Hematopoietic multipotent progenitor cell treated with erythropoietin and hydrocortisone succinate and interleukin-3 and kit ligand, for 15 days (in vitro differentiated cells): ENCODE data around the gene RHBG.

Experiments used
- DNase-seq: peaks from one replicate; pipeline ENCODE4 v3.0.0-alpha.2; 2015; ENCODE audit warnings: low spot score

RHBG gene

DNA sequence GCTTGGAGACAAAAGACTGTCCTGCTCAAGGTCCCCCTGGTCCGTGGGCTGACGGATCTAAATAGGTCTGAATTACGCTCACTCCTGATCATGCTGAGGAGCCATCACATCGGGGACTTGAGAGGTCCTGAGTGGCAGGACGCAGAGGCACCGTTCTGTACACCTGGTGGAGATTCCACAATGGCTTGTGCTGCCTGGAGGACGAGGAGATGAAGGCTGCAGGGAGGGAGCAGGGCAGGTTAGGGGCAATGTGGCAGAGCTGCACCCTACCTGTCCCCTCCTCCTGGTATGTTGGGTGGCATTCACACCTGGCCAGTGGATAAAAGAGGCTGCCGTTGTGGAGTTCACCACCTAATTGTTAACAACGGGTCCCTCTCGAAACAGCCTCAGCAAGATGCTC is 38.7 kb downstream of the RHBG start:
- DNase-seq: no peak

- no peak for DNase-seq
These were observed 40.4 kb downstream of the RHBG start for GRCh38 chr1:156409439-156409838.

- DNase-seq: no peak
These were observed 41.2 kb downstream of the RHBG start for GRCh38 chr1:156410238-156410637.

DNA sequence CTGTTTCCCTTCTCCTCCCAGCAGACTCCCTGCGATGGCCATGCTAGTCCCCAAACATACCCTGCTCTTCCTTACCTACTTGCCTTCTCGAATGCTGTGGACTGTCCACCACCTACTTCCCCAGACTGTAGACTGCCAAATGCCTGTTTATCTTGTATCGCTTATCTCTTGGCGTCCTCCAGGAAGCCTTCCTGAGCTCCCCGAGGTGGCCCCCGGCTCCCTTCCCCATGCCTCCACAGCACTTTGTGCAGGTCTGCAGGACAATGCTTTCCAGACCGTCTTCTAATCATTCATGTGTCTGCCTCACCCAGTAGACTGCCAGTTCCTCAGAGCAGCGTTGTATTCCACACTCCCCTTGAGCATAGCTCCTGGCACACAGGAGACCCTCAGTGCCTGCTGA is 41.7 kb downstream of the RHBG start:
- no peak for DNase-seq

DNA sequence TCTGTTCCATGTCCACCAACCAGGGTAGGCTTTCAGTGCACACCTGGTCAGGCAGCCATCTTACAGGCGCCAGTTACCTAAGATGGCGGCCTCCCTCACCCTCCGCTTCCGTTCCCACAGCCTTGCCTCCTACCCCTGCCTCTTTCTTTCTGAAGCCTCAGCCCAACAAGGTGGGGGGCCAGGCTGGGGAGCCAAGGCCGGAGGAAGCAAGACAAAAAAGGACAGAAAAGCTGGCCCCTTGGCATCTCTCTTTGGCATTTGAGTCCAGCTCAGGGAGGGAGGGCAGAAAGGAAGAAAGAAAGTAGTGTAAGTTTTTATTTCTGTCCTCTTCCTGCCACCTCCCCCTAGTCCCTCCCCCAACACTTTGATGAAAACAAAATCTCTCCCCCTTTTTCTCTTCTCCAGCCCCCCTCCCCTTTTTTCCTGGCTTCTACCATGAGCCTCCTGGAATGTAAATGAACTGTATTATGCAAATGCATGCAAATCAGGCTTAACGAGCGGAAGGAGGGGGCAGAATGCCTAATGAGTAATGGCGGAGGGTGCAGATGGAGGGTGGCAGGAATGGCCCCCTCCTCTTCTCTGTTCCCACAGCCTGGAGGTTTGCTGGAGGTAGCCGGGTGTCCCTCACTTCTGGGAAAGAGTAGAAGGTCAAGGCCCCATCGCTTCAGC is 43.8 kb downstream of the RHBG start:
- no peak for DNase-seq

- DNase-seq: no peak
These were observed 44.6 kb downstream of the RHBG start for GRCh38 chr1:156413391-156414246.

DNA sequence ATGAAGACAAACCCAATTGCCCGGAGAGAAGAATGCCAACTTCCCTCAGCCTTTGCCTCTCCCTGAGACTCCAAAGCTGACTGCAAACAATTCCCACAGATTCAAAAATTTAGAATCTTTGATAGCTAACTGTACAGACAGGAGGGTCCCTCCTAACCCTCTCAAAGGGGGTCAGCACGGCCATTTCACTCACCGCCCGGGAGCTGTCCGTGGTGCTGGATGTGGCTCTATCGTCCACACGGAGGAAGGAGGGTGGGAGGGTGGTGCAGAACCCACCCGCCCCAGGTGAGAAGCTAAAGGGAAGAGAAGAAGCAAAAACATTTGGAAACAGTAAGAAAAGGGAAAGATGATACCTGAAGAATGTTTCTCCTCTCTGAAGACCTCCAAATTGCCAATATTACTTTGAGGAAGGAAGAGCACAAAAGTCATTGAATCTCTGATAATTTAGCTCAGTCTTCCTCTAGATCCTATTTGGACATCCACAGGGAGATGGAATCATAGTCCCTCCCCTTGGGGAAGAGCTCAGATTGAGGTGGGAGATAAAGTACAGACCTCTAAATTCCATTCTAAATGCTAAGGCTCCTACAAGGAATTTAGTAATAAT is 45.6 kb downstream of the RHBG start:
- no peak for DNase-seq

DNA sequence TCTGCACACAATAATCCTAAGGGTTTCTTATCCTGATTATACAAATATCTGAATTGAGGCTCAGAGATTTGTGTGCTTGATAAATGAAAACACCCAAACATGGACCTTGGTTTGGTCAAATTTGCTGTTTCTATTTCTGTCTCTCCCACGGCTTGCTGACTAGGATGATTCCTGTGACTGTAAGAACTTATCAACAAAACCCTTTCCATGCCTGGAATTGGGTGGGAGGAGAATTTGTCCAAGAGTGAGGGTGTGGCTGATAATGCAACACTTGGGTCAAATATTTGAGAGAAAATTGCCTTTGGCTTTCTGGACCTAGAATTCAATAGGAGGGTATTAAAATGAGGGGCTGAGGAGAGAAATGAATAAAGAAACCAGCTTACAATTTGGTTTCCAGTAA is 48.0 kb downstream of the RHBG start:
- no peak for DNase-seq

DNA sequence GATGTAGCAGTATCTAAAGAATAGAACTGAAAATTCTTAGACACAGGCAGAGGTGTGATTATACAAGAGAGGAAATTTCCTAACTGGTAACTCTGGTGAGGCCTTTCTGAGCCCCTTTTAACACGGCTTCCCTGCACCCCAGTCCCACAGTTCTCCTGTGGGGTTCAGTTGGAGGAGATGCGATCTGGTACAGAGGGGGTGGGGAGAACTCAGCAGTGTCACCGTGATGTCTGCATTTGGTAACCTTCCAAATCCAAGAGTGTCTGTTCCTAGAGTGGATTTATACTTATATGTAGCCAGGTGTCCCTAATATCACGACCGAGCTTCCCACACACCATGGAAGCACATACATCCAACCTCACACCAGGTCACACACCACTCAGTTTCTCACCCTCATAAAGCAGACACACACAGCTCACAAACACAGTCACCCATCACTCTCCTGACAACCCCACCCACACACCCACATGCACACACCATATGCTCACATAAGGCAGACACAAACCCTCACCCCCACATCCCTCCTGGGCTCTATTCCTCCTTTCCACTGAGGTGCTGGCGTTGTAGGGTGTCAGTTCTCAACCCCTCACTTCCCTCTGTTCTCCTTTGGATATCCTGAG is 48.5 kb downstream of the RHBG start:
- DNase-seq: no peak

DNA sequence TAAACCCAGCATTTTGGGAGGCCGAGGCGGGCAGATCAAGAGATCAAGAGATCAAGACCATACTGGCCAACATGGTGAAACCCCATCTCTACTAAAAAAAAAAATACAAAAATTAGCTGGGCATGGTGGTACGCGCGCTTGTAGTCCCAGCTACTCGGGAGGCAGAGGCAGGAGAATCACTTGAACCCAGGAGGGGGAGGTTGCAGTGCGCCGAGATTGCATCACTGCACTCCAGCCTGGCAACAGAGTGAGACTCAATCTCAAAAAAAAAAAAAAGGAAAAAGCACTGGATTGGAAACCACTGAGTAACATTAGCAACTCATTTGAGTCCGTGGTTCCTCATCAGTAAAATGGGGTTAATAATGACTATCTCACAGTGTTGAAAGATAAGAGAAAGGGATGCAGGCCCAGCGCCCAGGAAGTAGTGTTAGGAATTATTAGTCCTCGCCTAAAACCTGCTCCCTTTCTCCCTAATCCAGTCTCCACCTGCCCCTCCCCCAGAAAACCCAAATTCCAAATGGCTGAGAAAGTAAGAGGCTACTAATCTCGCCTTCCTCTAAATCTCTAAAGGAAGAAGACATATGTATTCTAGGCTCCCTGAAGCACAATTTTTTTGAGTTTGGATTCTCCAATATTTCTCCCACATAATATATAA is 49.5 kb downstream of the RHBG start:
- DNase-seq: no peak

- DNase-seq: no peak
These were observed 50.8 kb downstream of the RHBG start for GRCh38 chr1:156419854-156420204.

DNA sequence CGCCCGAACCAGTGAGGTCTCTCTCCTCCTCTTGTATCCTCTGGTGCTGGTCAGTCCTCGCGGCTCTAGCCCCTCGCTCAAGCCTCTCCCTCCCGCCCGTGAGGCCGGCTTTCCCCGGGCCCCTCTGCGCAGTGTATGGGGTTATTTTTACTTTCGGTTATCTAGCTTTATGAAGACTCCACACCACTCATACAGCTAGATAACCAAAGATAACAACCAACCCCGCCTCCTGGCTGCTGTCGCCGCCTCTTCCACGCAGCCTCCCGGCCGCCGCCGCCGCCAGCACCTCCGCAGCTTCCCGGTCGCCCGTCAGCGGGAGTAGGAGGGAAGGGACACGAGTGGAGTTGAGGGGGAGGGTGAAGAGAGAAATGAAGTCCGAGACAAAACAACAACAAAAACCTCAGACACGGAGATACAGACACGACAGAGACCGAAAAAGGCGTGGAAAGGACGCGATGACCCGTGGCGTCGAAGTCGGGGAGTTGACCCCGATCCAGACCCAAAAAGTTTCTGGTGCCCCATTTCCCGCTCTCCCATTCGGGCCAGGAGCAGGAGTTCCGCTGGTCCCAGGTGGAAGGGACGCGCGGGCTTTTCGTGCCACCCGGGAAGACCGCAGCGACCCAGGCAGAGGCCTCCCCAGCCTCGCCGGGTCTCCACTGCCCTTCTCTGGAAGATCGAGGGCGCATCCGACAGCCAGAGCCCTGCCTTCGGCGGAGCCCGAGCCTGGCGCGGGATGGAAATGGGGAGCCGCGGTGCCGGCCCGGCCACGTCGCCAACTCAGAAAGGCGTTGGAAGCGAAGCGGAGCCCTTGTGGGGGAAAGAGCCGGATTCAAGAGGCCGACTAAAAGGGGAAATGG is 51.4 kb downstream of the RHBG start:
- DNase-seq: no peak

DNA sequence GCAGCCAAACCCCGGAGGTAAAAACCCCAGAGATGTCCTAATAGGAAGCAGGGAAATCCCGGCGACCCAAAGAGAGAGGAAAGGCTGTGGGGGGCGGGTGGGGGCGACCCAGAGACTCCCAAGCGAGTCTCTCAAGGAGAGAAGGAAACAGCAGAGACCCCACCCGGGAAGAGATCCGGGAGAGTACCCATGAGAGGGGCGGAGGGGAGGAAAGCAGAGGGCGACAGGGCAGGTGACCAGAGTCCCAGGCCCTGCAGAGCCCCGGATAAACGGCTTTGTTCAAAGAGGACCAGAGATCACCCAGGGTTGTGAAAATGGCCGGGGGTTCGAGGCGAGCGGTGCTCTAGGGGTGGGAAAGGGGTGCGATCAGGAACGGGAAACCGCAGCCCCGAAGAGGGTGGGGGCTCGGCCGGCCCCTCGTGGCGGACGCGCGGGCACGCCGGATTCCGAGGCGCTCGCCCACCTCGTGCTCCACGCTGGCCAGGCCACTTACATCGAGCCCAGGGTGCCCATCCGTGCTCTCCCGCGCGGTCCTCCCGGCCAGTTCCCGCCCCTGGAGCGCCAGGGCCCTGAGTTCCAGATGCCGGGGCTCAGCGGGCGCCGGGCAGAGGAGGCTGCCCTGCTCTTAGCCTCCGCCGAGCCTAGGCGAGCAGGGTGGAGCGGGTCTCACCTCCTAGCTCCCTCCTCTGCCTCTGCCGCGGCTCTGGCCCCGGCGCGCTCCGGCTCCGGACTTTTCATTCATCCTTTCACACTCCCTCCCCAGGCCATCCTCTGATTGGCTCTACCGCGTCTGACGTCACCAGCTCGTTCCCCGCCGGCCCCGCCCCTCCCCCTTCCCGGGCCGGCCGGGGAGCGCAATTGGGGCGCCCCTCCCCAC is 52.3 kb downstream of the RHBG start:
- peak; percentile 43 for DNase-seq

DNA sequence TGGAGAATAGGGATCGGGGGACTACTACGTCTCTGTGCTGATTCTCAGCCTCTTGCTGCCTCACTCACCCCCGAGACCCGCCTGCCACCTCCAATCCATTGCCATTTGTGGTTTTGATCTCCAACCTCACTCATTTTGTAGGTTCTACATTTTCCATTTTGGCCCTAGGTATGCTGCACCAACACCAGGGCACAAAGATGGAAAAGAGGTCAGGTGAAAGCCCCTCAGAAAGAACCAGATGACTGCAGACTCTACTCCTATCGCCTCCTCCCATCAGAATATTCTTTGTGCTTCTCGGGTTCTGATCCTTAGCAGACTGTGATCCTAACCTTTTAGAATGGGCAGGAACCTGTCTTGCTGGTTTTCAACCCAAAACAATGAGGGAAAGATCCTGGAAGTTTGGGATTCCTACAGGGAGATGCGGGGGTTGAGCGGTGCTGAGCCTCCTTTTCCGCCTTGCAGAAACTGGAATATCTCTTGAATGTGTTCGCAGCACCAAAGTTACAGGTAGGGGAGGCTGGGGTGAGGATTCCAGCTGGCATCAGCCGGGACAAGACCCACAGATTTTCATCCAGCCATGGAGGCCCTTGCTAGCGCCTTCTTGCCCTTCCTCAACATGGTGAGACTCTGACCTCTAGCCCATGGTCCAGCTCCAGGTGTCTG is 53.1 kb downstream of the RHBG start:
- no peak for DNase-seq

DNA sequence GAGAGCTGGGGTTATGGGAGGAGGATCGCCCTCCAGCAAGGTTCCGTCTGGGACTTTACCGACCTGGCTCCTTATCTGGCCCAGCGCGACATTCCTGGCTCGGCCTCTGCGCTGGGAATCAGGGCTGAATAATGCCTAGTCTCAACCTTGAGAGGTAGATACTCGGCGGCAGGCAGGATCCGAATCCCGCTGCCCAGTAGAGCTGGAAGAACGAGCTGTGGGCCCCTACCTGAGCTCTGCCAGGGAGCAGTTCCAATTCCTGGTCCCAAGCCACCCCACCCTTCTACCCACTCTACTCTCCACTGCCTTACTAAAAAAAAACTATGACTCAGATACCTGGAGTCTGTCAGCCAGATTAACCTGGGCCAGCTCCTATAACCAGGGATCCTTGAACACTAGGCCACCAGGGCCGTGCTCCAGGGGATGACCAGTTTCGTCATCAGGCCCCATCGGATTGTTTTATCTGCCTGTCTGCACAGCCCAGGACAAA is 53.6 kb downstream of the RHBG start:
- DNase-seq: no peak

DNA sequence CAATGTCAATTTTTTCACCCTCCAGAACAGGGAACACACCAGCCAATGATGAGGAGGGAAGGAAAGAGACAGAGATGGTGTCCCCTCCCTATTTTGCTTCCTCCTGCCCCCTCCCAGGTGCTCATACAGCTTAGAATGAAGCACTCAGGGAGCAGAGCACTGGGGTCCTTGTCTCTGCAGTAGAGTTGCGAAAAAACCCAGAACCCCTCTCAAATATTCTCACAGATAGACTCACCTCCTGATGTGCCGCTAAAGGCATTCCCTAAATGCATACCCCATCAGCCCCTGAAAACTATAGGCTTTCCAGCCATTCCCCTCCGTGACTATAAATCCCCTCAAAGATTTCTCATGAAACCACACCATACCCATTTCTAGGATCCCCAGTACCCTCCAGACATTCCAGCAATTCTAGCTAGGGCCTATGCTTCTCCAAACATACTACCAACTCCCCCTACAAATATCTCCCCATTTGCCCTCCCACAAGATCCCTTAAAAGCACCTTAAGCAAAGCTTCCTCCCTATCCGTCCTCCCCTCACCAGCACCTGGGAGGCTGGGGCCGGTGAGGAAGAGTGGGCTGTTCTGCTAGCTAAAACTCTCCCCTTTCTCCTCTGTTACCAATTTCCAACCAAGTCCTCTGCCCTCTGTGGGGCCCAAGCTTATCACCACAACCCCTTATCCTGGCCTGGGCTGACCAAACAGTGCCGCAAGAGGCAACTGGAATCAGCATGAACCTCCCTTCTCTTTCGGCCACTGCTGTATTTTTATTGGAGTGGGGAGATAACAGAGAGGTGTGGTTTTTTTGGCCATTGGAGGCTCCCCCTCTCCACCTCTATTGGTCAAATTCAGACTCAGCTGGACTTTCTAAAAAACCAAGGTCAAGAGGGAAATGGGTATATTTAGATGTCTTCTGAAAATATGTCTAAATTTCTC is 54.7 kb downstream of the RHBG start:
- DNase-seq: no peak

DNA sequence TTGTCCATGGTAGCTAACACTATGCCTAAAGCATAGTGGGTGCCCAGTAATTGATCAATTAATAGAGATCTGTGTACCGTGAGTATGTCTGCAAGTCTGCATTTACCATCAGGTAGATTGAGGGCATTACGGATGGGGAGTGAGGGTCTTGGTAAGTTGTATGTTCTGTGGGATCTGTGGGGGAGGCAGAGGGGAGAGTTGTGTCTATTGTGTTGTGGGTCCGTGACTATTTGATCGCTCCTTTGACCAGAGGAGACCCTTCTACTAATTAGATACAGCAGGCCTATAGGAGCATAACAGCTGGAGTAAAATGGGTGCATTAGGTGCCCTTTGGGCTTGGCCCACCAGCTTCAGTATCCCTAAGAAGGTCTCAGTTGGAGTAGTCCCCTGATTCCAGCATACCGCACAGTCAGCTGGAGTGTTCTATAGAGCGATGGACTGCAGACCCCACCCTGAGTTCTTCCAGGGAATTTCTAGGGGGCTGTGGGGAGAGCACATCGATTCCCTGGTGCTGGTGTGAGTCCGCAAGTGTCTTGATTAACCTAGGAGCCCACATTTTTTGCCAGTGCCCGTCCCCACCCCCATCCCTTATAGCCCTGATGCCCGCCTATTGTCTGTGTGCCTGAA is 55.9 kb downstream of the RHBG start:
- no peak for DNase-seq

- no peak for DNase-seq
These were observed 56.9 kb downstream of the RHBG start for GRCh38 chr1:156425943-156426342.
